IMR-90 (cell line): ENCODE data around the gene ZNF786. TPM values are rescaled to one million over a fixed set of nuclear protein-coding genes. Genes with fewer than 3 reads are reported as not detected.

ENCODE experiments used
- ATAC-seq: fragments of 200-7000 bp; cut with Tn5 transposase; 2 replicates; pipeline ENCODE4 v1.9.1; 2020; ENCODE audit warnings: low read depth, mild to moderate bottlenecking, moderate library complexity
- BruUV-seq: library from RNA; stranded (reverse); fragments of 400-500 nt; replicated peaks from 2 replicates; lab custom pipeline; 2021; lab: Mats Ljungman, UMichigan
- CTCF ChIA-PET: fragments of 300-600 bp; formaldehyde crosslinking; extraction: SDS; loops from one replicate; lab custom pipeline; 2021; ENCODE audit warnings: antibody characterized with exemption; lab: Yijun Ruan, JAX
- POLR2A ChIA-PET: fragments of 300-600 bp; sonication (Branson Sonifier 250); formaldehyde crosslinking; loops from one replicate; lab custom pipeline; 2022; ENCODE audit warnings: antibody characterized with exemption; ENCODE audit not compliant: unreplicated experiment; lab: Charles Lee
- DNase-seq: peaks from one replicate; pipeline ENCODE4 v3.0.0; 2013
- H2AFZ ChIP-seq: replicated peaks from 2 replicates; pipeline ENCODE3; 2013; ENCODE audit warnings: low read length, mild to moderate bottlenecking; ENCODE audit not compliant: poor library complexity
- H2AK5ac ChIP-seq: 2 replicates; pipeline ENCODE4 v1.6.1; 2013; ENCODE audit warnings: low read depth, low read length, inconsistent platforms
- H2AK9ac ChIP-seq: replicated peaks from 2 replicates; pipeline ENCODE3; 2013; ENCODE audit warnings: mild to moderate bottlenecking, low read depth, low read length, moderate library complexity; ENCODE audit not compliant: poor library complexity
- H2BK120ac ChIP-seq: 2 replicates; pipeline ENCODE4 v1.6.1; 2013; ENCODE audit warnings: low read depth, low read length, inconsistent platforms
- H2BK15ac ChIP-seq: 3 replicates; pipeline ENCODE4 v1.6.1; 2013; ENCODE audit warnings: low read depth, low read length, inconsistent platforms
- H2BK20ac ChIP-seq: 2 replicates; pipeline ENCODE4 v1.6.1; 2013; ENCODE audit warnings: low read depth, mild to moderate bottlenecking, inconsistent platforms, low read length, moderate library complexity
- H2BK5ac ChIP-seq: 2 replicates; pipeline ENCODE4 v1.6.1; 2013; ENCODE audit warnings: mild to moderate bottlenecking, low read depth, low read length, inconsistent platforms; ENCODE audit not compliant: poor library complexity, severe bottlenecking
- H3K14ac ChIP-seq: replicated peaks from 2 replicates; pipeline ENCODE4 v1.6.1; 2013; ENCODE audit warnings: low read depth, low read length, inconsistent platforms
- H3K18ac ChIP-seq: 2 replicates; pipeline ENCODE4 v1.6.1; 2013; ENCODE audit warnings: low read depth, low read length, control low read depth
- H3K23ac ChIP-seq: 2 replicates; pipeline ENCODE4 v1.6.1; 2013; ENCODE audit warnings: low read depth, low read length, inconsistent platforms
- H3K27ac ChIP-seq: 2 replicates; pipeline ENCODE4 v1.5.1; 2013; ENCODE audit warnings: mild to moderate bottlenecking, control low read depth, low read length; ENCODE audit not compliant: insufficient read depth
- H3K27me3 ChIP-seq: 2 replicates; pipeline ENCODE4 v1.6.1; 2013; ENCODE audit warnings: low read length; ENCODE audit not compliant: control insufficient read depth, insufficient read depth
- H3K36me3 ChIP-seq: 2 replicates; pipeline ENCODE4 v1.6.1; 2013; ENCODE audit warnings: low read length, mixed read lengths; ENCODE audit not compliant: control insufficient read depth, insufficient read depth
- H3K4ac ChIP-seq: 2 replicates; pipeline ENCODE4 v1.6.1; 2013; ENCODE audit warnings: low read depth, low read length, inconsistent platforms
- H3K4me1 ChIP-seq: 2 replicates; pipeline ENCODE4 v1.6.1; 2013; ENCODE audit warnings: low read length, mixed read lengths; ENCODE audit not compliant: control insufficient read depth, insufficient read depth
- H3K4me2 ChIP-seq: 2 replicates; pipeline ENCODE4 v1.6.1; 2013; ENCODE audit warnings: low read depth, mild to moderate bottlenecking, control low read depth, low read length, moderate library complexity
- H3K4me3 ChIP-seq: 2 replicates; pipeline ENCODE4 v1.5.1; 2013; ENCODE audit warnings: low read depth, mild to moderate bottlenecking, control low read depth, low read length, moderate library complexity; ENCODE audit not compliant: insufficient read depth
- H3K56ac ChIP-seq: 2 replicates; pipeline ENCODE4 v1.6.1; 2013; ENCODE audit warnings: low read length, inconsistent platforms; ENCODE audit not compliant: insufficient read depth; ENCODE audit errors: extremely low read depth
- H3K79me1 ChIP-seq, 2 experiments: 2 replicates each; pipeline ENCODE4 v1.6.1; 2013; ENCODE audit warnings: low read length in 2 of 2, inconsistent platforms in 1 of 2, low read depth in 1 of 2
- H3K9ac ChIP-seq: 2 replicates; pipeline ENCODE4 v1.6.1; 2013; ENCODE audit warnings: low read depth, low read length, control low read depth
- H3K9me1 ChIP-seq: 2 replicates; pipeline ENCODE4 v1.6.1; 2013; ENCODE audit warnings: low read length, inconsistent platforms; ENCODE audit not compliant: insufficient read depth
- H3K9me3 ChIP-seq: 2 replicates; pipeline ENCODE4 v1.6.1; 2013; ENCODE audit warnings: low read length; ENCODE audit not compliant: control insufficient read depth, insufficient read depth
- H4K20me1 ChIP-seq: 2 replicates; pipeline ENCODE4 v1.6.1; 2013; ENCODE audit warnings: low read length, inconsistent platforms; ENCODE audit not compliant: insufficient read depth
- H4K5ac ChIP-seq: 2 replicates; pipeline ENCODE4 v1.6.1; 2013; ENCODE audit warnings: mild to moderate bottlenecking, low read depth, low read length, control low read depth
- H4K8ac ChIP-seq, 2 experiments: 2 replicates each; pipeline ENCODE4 v1.6.1; 2013; ENCODE audit warnings: low read depth in 2 of 2, low read length in 2 of 2, control low read depth in 1 of 2, inconsistent platforms in 1 of 2
- H4K91ac ChIP-seq: 2 replicates; pipeline ENCODE4 v1.6.1; 2013; ENCODE audit warnings: low read depth, low read length, inconsistent platforms; ENCODE audit not compliant: insufficient read depth
- BHLHE40 ChIP-seq: fragments of 150-350 bp; IDR thresholded peaks from 2 replicates; pipeline ENCODE4 v1.6.1; 2016; ENCODE audit warnings: mild to moderate bottlenecking, low read depth, low read length
- CEBPB ChIP-seq: IDR thresholded peaks from 2 replicates; pipeline ENCODE4 v1.6.1; 2012; ENCODE audit warnings: low read depth, low read length, improper control_type of control experiment
- CHD1 ChIP-seq: IDR thresholded peaks from 2 replicates; pipeline ENCODE4 v1.6.1; 2012; ENCODE audit warnings: low read depth, low read length, improper control_type of control experiment
- ELK1 ChIP-seq: fragments of 150-350 bp; IDR thresholded peaks from 2 replicates; pipeline ENCODE4 v1.6.1; 2016; ENCODE audit warnings: low read depth, mild to moderate bottlenecking, low read length, moderate library complexity, borderline replicate concordance
- FOS ChIP-seq: fragments of 150-350 bp; IDR thresholded peaks from 2 replicates; pipeline ENCODE4 v1.6.1; 2016; ENCODE audit warnings: low read depth, low read length
- MAFK ChIP-seq: IDR thresholded peaks from 2 replicates; pipeline ENCODE4 v1.6.1; 2012; ENCODE audit warnings: low read depth, low read length, improper control_type of control experiment
- MAZ ChIP-seq: IDR thresholded peaks from 2 replicates; pipeline ENCODE4 v1.6.1; 2012; ENCODE audit warnings: low read depth, mild to moderate bottlenecking, low read length, improper control_type of control experiment, moderate library complexity, borderline replicate concordance
- MXI1 ChIP-seq: IDR thresholded peaks from 2 replicates; pipeline ENCODE4 v1.6.1; 2012; ENCODE audit warnings: low read depth, mild to moderate bottlenecking, low read length, moderate library complexity, borderline replicate concordance
- NFE2L2 ChIP-seq: fragments of 150-350 bp; IDR thresholded peaks from 2 replicates; pipeline ENCODE4 v1.6.1; 2016; ENCODE audit warnings: low read depth, mild to moderate bottlenecking, low read length
- POLR2A ChIP-seq: IDR thresholded peaks from 2 replicates; pipeline ENCODE4 v1.6.1; 2012; ENCODE audit warnings: mild to moderate bottlenecking, low read depth, low read length
- RCOR1 ChIP-seq: IDR thresholded peaks from 2 replicates; pipeline ENCODE4 v1.6.1; 2012; ENCODE audit warnings: mild to moderate bottlenecking, low read length, improper control_type of control experiment; ENCODE audit not compliant: insufficient replicate concordance
- SMC3 ChIP-seq: fragments of 150-350 bp; IDR thresholded peaks from 2 replicates; pipeline ENCODE4 v1.6.1; 2016; ENCODE audit warnings: low read depth, mild to moderate bottlenecking, antibody characterized with exemption, low read length, moderate library complexity
- USF2 ChIP-seq: fragments of 150-350 bp; IDR thresholded peaks from 2 replicates; pipeline ENCODE4 v1.6.1; 2017; ENCODE audit warnings: mild to moderate bottlenecking, antibody characterized with exemption, low read length, low read depth
- WGBS, 2 experiments: methylation state at CpG; one replicate each; pipeline versions ENCODE4 v1.1.5 to v1.1.7; 2013; ENCODE audit warnings: missing lambda C conversion rate in 2 of 2; ENCODE audit not compliant: insufficient read length in 1 of 2; ENCODE audit errors: extremely low coverage in 2 of 2; 5-methylcytosine and 5-hydroxymethylcytosine counted together
- dilution Hi-C: fragments of 300-500 bp; cut with HindIII; formaldehyde crosslinking; loops from one replicate; pipeline ENCODE4 v1.14.3; 2018; ENCODE audit warnings: low sequenced_read_pairs; ENCODE audit not compliant: unreplicated experiment
- in situ Hi-C: fragments of 300-500 bp; cut with MboI; formaldehyde crosslinking; loops from 3 replicates; pipeline ENCODE4 v1.14.3; 2019; ENCODE audit warnings: low sequenced_read_pairs, inconsistent platforms, mixed read lengths
- intact Hi-C: fragments of 100-400 bp; cut with micrococcal nuclease; formaldehyde crosslinking; loops from 2 replicates; pipeline ENCODE4 v1.10.0; 2022
- polyA plus RNA-seq, 3 experiments: library from polyadenylated mRNA; depleted of rRNA; stranded (reverse); fragments of >200 nt; gene quantifications; 2 replicates each; pipeline ENCODE4 v1.2.3, GENCODE V29; 2012; ENCODE audit warnings: low replicate concordance in 1 of 3
- total RNA-seq: library from RNA; depleted of rRNA; stranded (reverse); fragments of >200 nt; gene quantifications from 2 replicates; pipeline ENCODE4 v1.2.3, GENCODE V29; 2012
- TF ChIP-seq, protein P1 (sequence below): conservative IDR thresholded peaks from 2 replicates; pipeline ENCODE4 v1.5.1; 2012; ENCODE audit warnings: mild to moderate bottlenecking, low read depth, low read length, improper control_type of control experiment

The ZNF786 gene
- total and polyA plus RNA-seq, 2 of the 4 experiments (the other 2 are of a cell fraction): 2.8 to 7.3 TPM

GRCh38 chr7:149021725-149022062, 68.8 kb downstream of the ZNF786 start:
- in situ Hi-C loops: no loop called here
- Histone ChIP-seq H3K79me1 (peaks cover 25 to 55% of the 10 kb centered on the region in 2 experiments), H4K8ac (no peak overlapping the region), H3K4me3 (no peak overlapping the region), H3K36me3 (peaks cover 24% of the 10 kb centered on the region), H3K18ac (no peak overlapping the region), H3K27ac (no peak overlapping the region), H4K5ac (no peak overlapping the region), H2AK9ac (no peak overlapping the region), H3K27me3 (no peaks in the 10 kb centered on the region), H2AK5ac (no peak overlapping the region), H3K9ac (no peak overlapping the region), H2BK5ac (no peak overlapping the region), H3K23ac (no peak overlapping the region), H3K14ac (no peak overlapping the region), H2AFZ (no peak overlapping the region), H2BK120ac (no peak overlapping the region), H4K20me1 (peaks cover 9% of the 10 kb centered on the region), H3K4me2 (no peak overlapping the region), H3K56ac (no peak overlapping the region), H3K4ac (no peak overlapping the region), H2BK20ac (no peak overlapping the region), H3K9me3 (no peaks in the 10 kb centered on the region), H4K91ac (no peak overlapping the region), H3K9me1 (peaks cover 3% of the 10 kb centered on the region; the same call in 1 of the 2 replicates), H3K4me1 (no peaks in the 10 kb centered on the region), H2BK15ac (no peak overlapping the region)
- 92% methylated on average over 5 of the region's 12 CpGs; no CpG with 5 or more reads in 1 of the 2 experiments for WGBS, 2 experiments
- DNase-seq (no peak), ATAC-seq (no peak)
- BruUV-seq: no TSS peak
- dilution Hi-C loops: no loop called here
- CTCF ChIA-PET: no interaction called here
- TF ChIP-seq CEBPB: no peak
- no peak for TF ChIP-seq FOS
- no peak for TF ChIP-seq BHLHE40
- TF ChIP-seq SMC3: no peak
- TF ChIP-seq RCOR1: no peak
- no peak for TF ChIP-seq CHD1
- no peak for TF ChIP-seq MAZ
- TF ChIP-seq MXI1: no peak
- no peak for TF ChIP-seq NFE2L2
- TF ChIP-seq, protein P1, sequence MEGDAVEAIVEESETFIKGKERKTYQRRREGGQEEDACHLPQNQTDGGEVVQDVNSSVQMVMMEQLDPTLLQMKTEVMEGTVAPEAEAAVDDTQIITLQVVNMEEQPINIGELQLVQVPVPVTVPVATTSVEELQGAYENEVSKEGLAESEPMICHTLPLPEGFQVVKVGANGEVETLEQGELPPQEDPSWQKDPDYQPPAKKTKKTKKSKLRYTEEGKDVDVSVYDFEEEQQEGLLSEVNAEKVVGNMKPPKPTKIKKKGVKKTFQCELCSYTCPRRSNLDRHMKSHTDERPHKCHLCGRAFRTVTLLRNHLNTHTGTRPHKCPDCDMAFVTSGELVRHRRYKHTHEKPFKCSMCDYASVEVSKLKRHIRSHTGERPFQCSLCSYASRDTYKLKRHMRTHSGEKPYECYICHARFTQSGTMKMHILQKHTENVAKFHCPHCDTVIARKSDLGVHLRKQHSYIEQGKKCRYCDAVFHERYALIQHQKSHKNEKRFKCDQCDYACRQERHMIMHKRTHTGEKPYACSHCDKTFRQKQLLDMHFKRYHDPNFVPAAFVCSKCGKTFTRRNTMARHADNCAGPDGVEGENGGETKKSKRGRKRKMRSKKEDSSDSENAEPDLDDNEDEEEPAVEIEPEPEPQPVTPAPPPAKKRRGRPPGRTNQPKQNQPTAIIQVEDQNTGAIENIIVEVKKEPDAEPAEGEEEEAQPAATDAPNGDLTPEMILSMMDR: no peak
- no peak for TF ChIP-seq ELK1
- no peak for TF ChIP-seq MAFK
- no peak for TF ChIP-seq POLR2A
- TF ChIP-seq USF2: no peak
- POLR2A ChIA-PET: no interaction called here
- intact Hi-C loops: no loop called here
